Tibial nerve (tissue), 4 donors: ENCODE measurements around the gene SRRD.

ENCODE experiments used
- EP300 ChIP-seq, 2 donors: sonication (generic); formaldehyde crosslinking; IDR thresholded peaks; one replicate each; pipeline ENCODE4 v1.6.1; 2017; ENCODE audit warnings: antibody characterized with exemption in 2 of 2, mild to moderate bottlenecking in 1 of 2
- POLR2A ChIP-seq, 2 donors: fragments of 450-650 bp; IDR thresholded peaks; one replicate each; pipeline ENCODE4 v1.6.1; 2017; ENCODE audit warnings: antibody characterized with exemption in 2 of 2, mild to moderate bottlenecking in 2 of 2, moderate library complexity in 2 of 2
- TF ChIP-seq, protein P1 (sequence below), 5 experiments: fragments of 200-600 bp in 3 of 5; fragments of 450-650 bp in 2 of 5; sonication (generic) in 3 of 5; IDR thresholded peaks; one replicate each; pipeline ENCODE4 v1.5.1; 2016 to 2019; ENCODE audit warnings: antibody characterized with exemption in 5 of 5, mild to moderate bottlenecking in 3 of 5, moderate library complexity in 2 of 5

DNA sequence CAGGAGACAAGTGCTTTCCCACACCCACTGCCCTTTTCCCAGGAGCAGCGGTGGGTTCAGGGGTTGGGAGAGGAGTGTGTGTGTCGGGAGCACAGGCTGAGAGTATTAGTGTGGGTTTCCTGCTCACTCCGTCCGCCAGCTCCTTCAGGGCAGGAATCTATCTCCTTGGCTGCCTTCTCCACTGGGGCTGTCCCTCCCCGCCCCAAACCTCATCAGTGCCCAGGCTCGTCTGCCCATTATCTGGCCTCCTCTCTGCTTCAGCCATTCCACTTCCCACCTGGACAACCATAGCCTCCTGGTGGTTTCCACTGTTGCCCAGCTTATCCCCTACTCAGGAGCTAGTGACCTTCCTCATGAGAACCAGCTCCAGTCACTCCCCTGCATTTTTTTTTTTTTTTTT is 34.7 kb upstream of the SRRD start:
- TF ChIP-seq, protein P1, sequence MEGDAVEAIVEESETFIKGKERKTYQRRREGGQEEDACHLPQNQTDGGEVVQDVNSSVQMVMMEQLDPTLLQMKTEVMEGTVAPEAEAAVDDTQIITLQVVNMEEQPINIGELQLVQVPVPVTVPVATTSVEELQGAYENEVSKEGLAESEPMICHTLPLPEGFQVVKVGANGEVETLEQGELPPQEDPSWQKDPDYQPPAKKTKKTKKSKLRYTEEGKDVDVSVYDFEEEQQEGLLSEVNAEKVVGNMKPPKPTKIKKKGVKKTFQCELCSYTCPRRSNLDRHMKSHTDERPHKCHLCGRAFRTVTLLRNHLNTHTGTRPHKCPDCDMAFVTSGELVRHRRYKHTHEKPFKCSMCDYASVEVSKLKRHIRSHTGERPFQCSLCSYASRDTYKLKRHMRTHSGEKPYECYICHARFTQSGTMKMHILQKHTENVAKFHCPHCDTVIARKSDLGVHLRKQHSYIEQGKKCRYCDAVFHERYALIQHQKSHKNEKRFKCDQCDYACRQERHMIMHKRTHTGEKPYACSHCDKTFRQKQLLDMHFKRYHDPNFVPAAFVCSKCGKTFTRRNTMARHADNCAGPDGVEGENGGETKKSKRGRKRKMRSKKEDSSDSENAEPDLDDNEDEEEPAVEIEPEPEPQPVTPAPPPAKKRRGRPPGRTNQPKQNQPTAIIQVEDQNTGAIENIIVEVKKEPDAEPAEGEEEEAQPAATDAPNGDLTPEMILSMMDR (IDR thresholded peaks at IDR 0.05), result no peak
- TF ChIP-seq EP300 (IDR thresholded peaks at IDR 0.05), result no peak
- TF ChIP-seq POLR2A (IDR thresholded peaks at IDR 0.05), result no peak
